ENCODE data around the gene GPR143.

DNA sequence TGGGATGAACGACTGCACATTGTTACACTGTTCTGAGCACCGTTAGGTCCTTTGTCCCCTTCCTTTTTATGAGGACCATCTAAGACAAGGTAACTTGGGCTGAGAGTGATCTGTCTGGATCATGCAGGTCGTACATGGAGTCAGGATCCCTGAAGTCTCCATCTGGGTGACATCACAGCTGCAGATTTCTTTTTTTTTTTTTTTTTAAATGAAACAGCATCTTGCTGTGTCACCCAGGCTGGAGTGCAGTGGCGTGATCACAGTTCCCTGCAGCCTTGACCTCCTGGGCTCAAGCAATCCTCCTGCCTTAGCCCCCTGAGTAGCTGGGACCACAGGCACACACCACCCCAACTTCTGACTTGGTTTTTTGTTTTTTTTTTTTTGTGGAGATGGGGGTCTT is 37.1 kb upstream of the GPR143 start:
- TF ChIP-seq POLR2AphosphoS5 (IDR thresholded peaks at IDR 0.05), result no peak
- TF ChIP-seq, protein P1, sequence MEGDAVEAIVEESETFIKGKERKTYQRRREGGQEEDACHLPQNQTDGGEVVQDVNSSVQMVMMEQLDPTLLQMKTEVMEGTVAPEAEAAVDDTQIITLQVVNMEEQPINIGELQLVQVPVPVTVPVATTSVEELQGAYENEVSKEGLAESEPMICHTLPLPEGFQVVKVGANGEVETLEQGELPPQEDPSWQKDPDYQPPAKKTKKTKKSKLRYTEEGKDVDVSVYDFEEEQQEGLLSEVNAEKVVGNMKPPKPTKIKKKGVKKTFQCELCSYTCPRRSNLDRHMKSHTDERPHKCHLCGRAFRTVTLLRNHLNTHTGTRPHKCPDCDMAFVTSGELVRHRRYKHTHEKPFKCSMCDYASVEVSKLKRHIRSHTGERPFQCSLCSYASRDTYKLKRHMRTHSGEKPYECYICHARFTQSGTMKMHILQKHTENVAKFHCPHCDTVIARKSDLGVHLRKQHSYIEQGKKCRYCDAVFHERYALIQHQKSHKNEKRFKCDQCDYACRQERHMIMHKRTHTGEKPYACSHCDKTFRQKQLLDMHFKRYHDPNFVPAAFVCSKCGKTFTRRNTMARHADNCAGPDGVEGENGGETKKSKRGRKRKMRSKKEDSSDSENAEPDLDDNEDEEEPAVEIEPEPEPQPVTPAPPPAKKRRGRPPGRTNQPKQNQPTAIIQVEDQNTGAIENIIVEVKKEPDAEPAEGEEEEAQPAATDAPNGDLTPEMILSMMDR (IDR thresholded peaks at IDR 0.05), result no peak
- TF ChIP-seq POLR2A (IDR thresholded peaks at IDR 0.05), result no peak

All from sigmoid colon (tissue), 4 donors.